ENCODE measurements around the gene CUL2. TPM values are rescaled to one million over a fixed set of nuclear protein-coding genes. Genes with fewer than 3 reads are reported as not detected.
A peak's percentile ranks its signal among the peaks of the same experiment; 100 is the strongest.

The CUL2 gene
- total and polyA plus RNA-seq, 2 of the 4 experiments (the other 2 are of a cell fraction): 18.9 to 36.6 TPM

DNA sequence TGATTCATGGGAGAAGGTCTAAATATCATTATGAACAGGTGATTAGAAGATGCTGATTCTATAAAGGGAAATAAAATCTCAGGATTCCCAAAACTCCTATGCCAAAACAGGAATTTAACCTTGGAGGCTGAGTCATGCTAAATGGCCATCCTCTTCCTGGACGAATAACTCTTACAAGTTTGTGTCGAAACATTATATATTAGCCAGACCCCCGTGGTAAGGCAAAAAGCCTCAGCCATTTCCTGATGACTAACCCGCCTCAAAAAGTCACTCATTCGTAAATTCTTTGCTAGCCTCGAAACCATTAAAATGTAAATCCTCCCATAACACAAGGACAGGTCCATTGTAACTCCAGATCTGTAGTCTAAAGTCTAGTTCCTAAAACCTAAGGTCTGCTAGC, 32.0 kb downstream of the CUL2 start:
- DNase-seq (peak; percentile 94), ATAC-seq (ENCODE audit: low read depth) (peak; percentile 84)
- Histone ChIP-seq H2BK20ac (ENCODE audit: low read depth, low read length) (peak overlapping the region; percentile 92), H3K79me1 (ENCODE audit: low read depth in 1 of 2, low read length in 2 of 2) (peaks cover 35 to 40% of the 10 kb centered on the region in 2 experiments), H2BK120ac (ENCODE audit: low read depth, low read length) (peak overlapping the region; percentile 93), H2BK5ac (ENCODE audit: low read depth, low read length, poor library complexity, severe bottlenecking) (peak overlapping the region; percentile 88), H3K9me1 (ENCODE audit: insufficient read depth, low read length) (peaks cover 10% of the 10 kb centered on the region), H4K8ac (ENCODE audit: low read depth in 2 of 2, low read length in 2 of 2) (peak overlapping the region; percentile 4 to 88; a peak in 3 of 4 replicates), H3K23ac (ENCODE audit: low read depth, low read length) (peak overlapping the region; percentile 88; the same call in 1 of the 2 replicates), H2AFZ (replicated peaks; ENCODE audit: low read length, poor library complexity) (no peak overlapping the region), H4K5ac (ENCODE audit: low read depth, low read length) (no peak overlapping the region), H3K36me3 (ENCODE audit: control insufficient read depth, insufficient read depth, low read length) (peaks cover 8% of the 10 kb centered on the region), H2AK9ac (replicated peaks; ENCODE audit: low read depth, low read length, poor library complexity) (no peak overlapping the region), H3K9me3 (ENCODE audit: control insufficient read depth, insufficient read depth, low read length) (no peaks in the 10 kb centered on the region), H4K20me1 (ENCODE audit: insufficient read depth, low read length) (no peaks in the 10 kb centered on the region; the same call in 1 of the 2 replicates), H3K56ac (ENCODE audit: extremely low read depth, insufficient read depth, low read length) (no peak overlapping the region), H3K4ac (ENCODE audit: low read depth, low read length) (peak overlapping the region; percentile 94; the same call in 1 of the 2 replicates), H3K4me1 (ENCODE audit: control insufficient read depth, insufficient read depth, low read length) (peaks cover 11% of the 10 kb centered on the region), H3K27ac (ENCODE audit: insufficient read depth, low read length) (peak overlapping the region; percentile 68; the same call in 1 of the 2 replicates), H3K4me2 (ENCODE audit: low read depth, low read length) (peak overlapping the region; percentile 87; the same call in 1 of the 2 replicates), H4K91ac (ENCODE audit: insufficient read depth, low read depth, low read length) (peak overlapping the region; percentile 90; the same call in 1 of the 2 replicates), H3K18ac (ENCODE audit: low read depth, low read length) (peak overlapping the region; percentile 66; the same call in 1 of the 2 replicates), H3K27me3 (ENCODE audit: control insufficient read depth, insufficient read depth, low read length) (no peaks in the 10 kb centered on the region), H3K4me3 (ENCODE audit: insufficient read depth, low read depth, low read length) (no peak overlapping the region), H3K9ac (ENCODE audit: low read depth, low read length) (no peak overlapping the region), H3K14ac (replicated peaks; ENCODE audit: low read depth, low read length) (peak overlapping the region; percentile 92), H2BK15ac (ENCODE audit: low read depth, low read length) (peak overlapping the region; percentile 13; the same call in 2 of the 3 replicates), H2AK5ac (ENCODE audit: low read depth, low read length) (peak overlapping the region; percentile 18; the same call in 1 of the 2 replicates)
- WGBS, 2 experiments (ENCODE audit: extremely low coverage in 2 of 2, insufficient read length in 1 of 2): no CpG with 5 or more reads among the region's 6 CpGs
- dilution Hi-C loops (cut with HindIII; ENCODE audit: low sequenced_read_pairs, unreplicated experiment) (no loop called here), intact Hi-C loops (cut with micrococcal nuclease) (no loop called here), in situ Hi-C loops (cut with MboI; ENCODE audit: low sequenced_read_pairs) (no loop called here)
- CTCF ChIA-PET: no interaction called here
- TF ChIP-seq CHD1 (IDR thresholded peaks at IDR 0.05; ENCODE audit: low read depth, low read length): no peak
- TF ChIP-seq, protein P1, sequence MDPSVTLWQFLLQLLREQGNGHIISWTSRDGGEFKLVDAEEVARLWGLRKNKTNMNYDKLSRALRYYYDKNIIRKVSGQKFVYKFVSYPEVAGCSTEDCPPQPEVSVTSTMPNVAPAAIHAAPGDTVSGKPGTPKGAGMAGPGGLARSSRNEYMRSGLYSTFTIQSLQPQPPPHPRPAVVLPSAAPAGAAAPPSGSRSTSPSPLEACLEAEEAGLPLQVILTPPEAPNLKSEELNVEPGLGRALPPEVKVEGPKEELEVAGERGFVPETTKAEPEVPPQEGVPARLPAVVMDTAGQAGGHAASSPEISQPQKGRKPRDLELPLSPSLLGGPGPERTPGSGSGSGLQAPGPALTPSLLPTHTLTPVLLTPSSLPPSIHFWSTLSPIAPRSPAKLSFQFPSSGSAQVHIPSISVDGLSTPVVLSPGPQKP (IDR thresholded peaks at IDR 0.05; ENCODE audit: borderline replicate concordance, low read depth, low read length): no peak
- TF ChIP-seq BHLHE40 (IDR thresholded peaks at IDR 0.05; ENCODE audit: low read depth, low read length): no peak
- TF ChIP-seq CEBPB (IDR thresholded peaks at IDR 0.05; ENCODE audit: low read depth, low read length): peak; percentile 69; the same call in 1 of the 2 replicates
- peak; percentile 84 for TF ChIP-seq FOS (IDR thresholded peaks at IDR 0.05; ENCODE audit: low read depth, low read length)
- 0 out of 2 replicates have a peak, but pooled peaks have one; percentile 30 for TF ChIP-seq MAFK (IDR thresholded peaks at IDR 0.05; ENCODE audit: low read depth, low read length)
- peak; percentile 48; the same call in 1 of the 2 replicates for TF ChIP-seq NFE2L2 (IDR thresholded peaks at IDR 0.05; ENCODE audit: low read depth, low read length)
- peak; percentile 38 for TF ChIP-seq RCOR1 (IDR thresholded peaks at IDR 0.05; ENCODE audit: insufficient replicate concordance, low read length)
- BruUV-seq (replicated peaks): no TSS peak
- POLR2A ChIA-PET (ENCODE audit: unreplicated experiment): no interaction called here

All from IMR-90 (cell line).